ENCODE measurements around the gene FGGY.

FGGY gene

GRCh38 chr1:59431566-59432294 lies 134.8 kb downstream of the FGGY start:
- TF ChIP-seq, protein P1, sequence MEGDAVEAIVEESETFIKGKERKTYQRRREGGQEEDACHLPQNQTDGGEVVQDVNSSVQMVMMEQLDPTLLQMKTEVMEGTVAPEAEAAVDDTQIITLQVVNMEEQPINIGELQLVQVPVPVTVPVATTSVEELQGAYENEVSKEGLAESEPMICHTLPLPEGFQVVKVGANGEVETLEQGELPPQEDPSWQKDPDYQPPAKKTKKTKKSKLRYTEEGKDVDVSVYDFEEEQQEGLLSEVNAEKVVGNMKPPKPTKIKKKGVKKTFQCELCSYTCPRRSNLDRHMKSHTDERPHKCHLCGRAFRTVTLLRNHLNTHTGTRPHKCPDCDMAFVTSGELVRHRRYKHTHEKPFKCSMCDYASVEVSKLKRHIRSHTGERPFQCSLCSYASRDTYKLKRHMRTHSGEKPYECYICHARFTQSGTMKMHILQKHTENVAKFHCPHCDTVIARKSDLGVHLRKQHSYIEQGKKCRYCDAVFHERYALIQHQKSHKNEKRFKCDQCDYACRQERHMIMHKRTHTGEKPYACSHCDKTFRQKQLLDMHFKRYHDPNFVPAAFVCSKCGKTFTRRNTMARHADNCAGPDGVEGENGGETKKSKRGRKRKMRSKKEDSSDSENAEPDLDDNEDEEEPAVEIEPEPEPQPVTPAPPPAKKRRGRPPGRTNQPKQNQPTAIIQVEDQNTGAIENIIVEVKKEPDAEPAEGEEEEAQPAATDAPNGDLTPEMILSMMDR (IDR thresholded peaks at IDR 0.05; ENCODE audit: borderline replicate concordance, control extremely low read depth, extremely low read depth, insufficient read depth, missing control alignments), result no peak
- DNase-seq (ENCODE audit: low spot score), result no peak
- in situ Hi-C loops (cut with MboI; ENCODE audit: low sequenced_read_pairs, unreplicated experiment), result no loop called here

- TF ChIP-seq, protein P1 (IDR thresholded peaks at IDR 0.05; ENCODE audit: borderline replicate concordance, control extremely low read depth, extremely low read depth, insufficient read depth, missing control alignments), result no peak
- in situ Hi-C loops (cut with MboI; ENCODE audit: low sequenced_read_pairs, unreplicated experiment), result no loop called here
- DNase-seq (ENCODE audit: low spot score), result peak; percentile 46
Measured at GRCh38 chr1:59432531-59433439, 135.9 kb downstream of the FGGY start.

GRCh38 chr1:59433440-59433813 lies 136.5 kb downstream of the FGGY start:
- TF ChIP-seq, protein P1 (IDR thresholded peaks at IDR 0.05; ENCODE audit: borderline replicate concordance, control extremely low read depth, extremely low read depth, insufficient read depth, missing control alignments), result no peak
- in situ Hi-C loops (cut with MboI; ENCODE audit: low sequenced_read_pairs, unreplicated experiment), result no loop called here
- no peak for DNase-seq (ENCODE audit: low spot score)

DNA sequence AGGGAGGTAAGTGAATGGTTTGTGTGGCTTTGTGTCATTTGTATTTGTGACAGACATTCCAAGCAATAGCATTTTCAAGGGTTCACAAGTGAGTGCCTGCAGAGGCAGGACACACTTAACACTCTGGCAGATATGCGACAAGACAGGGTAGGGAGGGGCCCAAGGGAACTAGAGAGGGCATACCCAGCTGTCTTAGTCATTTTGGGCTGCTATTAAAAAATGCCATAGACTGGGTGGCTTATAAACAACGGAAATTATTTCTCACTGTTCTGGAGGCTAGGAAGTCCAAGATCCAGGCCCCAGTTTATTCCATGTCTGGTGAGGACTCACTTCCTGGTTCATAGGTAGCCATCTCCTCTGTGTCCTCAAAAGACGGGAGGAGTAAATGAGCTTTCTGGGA lies 137.4 kb downstream of the FGGY start:
- TF ChIP-seq, protein P1 (IDR thresholded peaks at IDR 0.05; ENCODE audit: borderline replicate concordance, control extremely low read depth, extremely low read depth, insufficient read depth, missing control alignments), result no peak
- no peak for DNase-seq (ENCODE audit: low spot score)
- in situ Hi-C loops (cut with MboI; ENCODE audit: low sequenced_read_pairs, unreplicated experiment), result no loop called here

GRCh38 chr1:59436637-59437036 lies 139.7 kb downstream of the FGGY start:
- in situ Hi-C loops (cut with MboI; ENCODE audit: low sequenced_read_pairs, unreplicated experiment), result no loop called here
- TF ChIP-seq, protein P1 (IDR thresholded peaks at IDR 0.05; ENCODE audit: borderline replicate concordance, control extremely low read depth, extremely low read depth, insufficient read depth, missing control alignments), result no peak
- DNase-seq (ENCODE audit: low spot score), result no peak

DNA sequence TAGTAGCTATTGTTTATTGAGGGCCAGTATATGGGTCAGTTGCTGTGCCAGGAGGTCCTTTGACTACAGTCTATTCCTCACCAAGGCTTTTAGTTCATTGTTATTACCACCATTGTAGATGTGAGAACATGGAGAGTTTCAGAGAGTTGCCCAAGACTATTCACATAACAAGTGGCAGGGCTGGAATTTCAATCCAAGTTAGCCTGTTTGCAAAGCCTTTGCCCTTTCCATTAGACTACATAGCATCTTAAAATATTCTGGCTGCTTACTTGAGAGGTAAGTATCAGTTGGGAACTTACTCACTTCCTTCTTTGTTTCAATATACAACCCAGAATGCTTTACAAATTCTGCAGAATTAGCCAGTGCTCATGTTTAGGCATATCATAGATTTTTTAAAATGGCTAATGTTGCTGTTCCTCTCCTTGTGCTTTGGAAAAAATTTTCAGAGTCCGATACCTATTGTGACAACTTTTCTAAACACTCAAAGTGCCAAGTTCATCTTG lies 141.2 kb downstream of the FGGY start:
- no peak for DNase-seq (ENCODE audit: low spot score)
- TF ChIP-seq, protein P1 (IDR thresholded peaks at IDR 0.05; ENCODE audit: borderline replicate concordance, control extremely low read depth, extremely low read depth, insufficient read depth, missing control alignments), result no peak
- in situ Hi-C loops (cut with MboI; ENCODE audit: low sequenced_read_pairs, unreplicated experiment), result no loop called here

Measured in GM13976 (cell line).